ENCODE data around the gene CDH12. TPM values are rescaled to one million over a fixed set of nuclear protein-coding genes. Genes with fewer than 3 reads are reported as not detected.
"Not testable (repeated sequence)": the region's sequence is repeated elsewhere in the genome, so short reads cannot be mapped to it uniquely, and the experiment has no call there.

CDH12 gene
- total RNA-seq, 1 donor from 2014 or later, result 38.3 TPM

DNA sequence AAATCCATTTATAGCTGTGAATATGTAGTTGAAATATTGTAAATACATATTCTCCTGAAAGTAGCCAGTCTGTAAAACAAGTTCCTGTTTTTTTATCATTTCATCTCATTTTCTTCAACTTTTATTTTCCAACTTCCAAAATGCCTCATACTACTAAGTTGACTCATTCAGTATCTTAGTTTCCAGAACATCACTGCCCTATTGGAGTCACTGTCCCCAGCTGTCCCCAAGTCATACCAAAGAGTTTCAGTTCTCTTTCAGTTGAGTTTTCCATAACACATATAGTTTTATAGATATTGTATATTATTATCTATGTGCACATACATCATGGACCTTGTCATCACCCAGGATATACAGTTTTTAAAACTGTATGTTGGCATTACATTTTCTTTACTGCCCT is 261.7 kb downstream of the CDH12 start:
- FAIRE-seq, result no peak

DNA sequence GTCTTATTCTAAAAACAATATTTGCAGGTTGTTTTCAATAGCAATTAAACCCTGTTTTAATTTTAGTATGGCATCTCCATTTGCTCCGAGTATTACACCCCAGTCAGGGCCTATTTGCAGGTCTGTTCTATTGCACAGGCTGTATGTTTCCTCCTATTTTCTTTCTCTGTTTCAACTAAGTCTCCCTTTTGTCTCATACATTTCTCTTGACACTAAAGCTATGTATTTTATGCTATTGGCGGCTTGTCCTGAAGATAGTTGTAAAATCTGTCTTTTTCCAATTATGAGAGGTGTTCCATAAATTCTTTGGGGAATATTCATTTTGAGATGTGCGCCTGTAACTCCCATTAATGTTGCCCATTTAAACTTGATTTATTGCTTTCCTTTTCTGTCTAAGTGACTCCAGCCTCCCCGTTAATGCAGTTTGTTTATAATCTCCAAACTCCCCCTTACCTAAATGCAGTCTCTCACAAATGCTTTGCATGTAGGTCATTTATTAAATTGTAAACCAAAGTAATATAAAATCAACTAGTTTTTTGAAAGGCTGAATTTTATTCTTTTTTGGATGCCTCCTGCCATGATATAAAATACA is 262.4 kb downstream of the CDH12 start:
- FAIRE-seq, result no peak
- DNase-seq (ENCODE audit: low spot score in 2 of 2), result no peak

More for the DNA sequence above, 261.7 kb downstream of the CDH12 start:
- DNase-seq (ENCODE audit: low spot score in 2 of 2), result no peak

DNA sequence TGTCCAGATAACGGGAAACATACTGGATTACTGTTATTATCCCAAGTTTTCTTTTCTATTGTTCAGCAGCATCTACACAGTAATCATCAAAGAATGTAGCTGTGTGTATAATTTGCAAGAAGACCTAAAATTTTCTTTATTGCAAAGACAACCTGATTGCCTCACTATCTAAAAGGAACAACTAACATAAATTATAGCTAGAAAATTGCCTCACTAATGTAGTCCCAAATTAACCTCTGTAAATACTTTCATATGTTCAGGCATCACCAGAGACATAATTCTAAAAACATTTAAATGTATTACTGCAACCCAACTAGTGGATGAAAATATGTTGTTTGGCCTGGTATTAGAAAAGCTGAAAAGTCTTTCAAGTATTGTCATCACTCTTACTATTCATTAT is 275.4 kb downstream of the CDH12 start:
- DNase-seq (ENCODE audit: low spot score in 2 of 2) (no peak), FAIRE-seq (no peak)

DNA sequence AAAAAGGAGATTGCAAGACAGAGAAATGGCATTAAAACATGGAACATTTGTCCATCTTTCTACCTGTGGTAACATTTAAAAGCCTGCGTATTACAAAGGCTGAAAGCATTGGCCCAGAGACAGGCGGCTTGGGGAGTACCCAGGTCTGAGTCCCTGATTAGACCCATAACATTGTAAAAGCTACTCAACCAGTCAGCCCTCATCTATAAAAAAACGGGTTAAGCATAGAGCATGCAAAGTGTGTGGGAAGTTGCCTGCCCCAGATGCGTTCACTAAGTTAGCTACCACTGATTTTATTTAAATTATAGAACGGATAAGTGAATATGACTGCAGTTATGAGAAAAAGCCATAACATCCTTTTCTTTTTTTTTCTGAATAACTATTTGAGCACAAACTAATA is 276.1 kb downstream of the CDH12 start:
- DNase-seq (ENCODE audit: low spot score in 2 of 2), result no peak

DNA sequence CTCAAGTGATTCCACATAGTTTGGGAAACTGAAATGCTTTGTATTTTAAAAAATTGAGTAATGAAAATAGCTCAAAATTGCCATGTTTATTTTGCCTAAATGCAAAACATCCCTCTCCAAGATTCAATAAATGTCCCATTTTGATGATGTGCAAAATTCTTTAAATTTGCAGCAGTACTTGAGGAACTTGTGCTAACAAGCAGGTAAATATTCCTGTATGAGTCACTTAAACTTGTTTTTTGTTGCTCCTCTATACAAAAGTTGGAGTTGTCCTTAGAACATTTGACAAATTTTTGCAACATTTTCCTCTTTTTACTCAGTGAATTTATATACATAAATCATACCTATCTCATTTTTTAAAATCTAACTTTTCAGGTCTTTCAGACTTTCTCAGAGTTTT is 280.2 kb downstream of the CDH12 start:
- DNase-seq (ENCODE audit: low spot score in 2 of 2) (no peak), FAIRE-seq (no peak)

More for the DNA sequence above, 276.1 kb downstream of the CDH12 start:
- no peak for FAIRE-seq

DNA sequence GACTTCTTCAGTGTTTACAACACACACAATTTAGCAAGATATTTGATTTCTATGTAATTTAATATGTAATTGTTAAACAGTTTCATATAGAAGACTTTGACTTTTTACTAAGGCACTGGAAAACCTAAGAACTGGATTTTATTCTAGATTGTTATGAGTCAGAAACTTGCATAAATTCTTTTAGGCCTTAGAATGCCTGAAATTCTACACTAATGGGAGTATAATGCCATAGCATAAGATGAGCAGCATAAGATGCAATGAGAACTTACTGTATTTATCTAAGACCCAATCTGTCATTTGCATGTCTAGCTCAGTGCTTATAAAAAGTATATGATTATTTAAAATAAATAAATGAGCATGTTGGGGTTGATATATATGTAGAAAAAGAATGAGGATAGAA is 285.2 kb downstream of the CDH12 start:
- DNase-seq (ENCODE audit: low spot score in 2 of 2), result no peak
- no peak for FAIRE-seq

DNA sequence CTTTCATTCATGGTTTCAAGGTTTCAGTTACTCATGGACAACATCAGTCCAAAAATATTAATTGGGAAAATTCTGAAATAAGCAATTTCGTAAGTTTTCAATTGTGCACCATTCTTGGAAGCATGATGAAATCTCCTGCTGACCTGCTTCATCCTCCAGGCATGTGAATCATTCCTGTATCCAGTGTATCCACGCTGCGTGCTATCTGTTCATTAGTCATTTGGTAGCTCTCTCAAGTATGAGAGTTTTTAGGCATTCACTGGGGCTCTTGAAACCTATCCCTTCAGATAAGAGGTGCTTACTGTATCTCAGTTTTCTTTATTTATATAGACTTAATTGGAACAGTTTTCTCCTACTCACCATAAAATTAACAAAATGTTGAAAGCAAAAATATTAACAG is 293.0 kb downstream of the CDH12 start:
- FAIRE-seq (no peak), DNase-seq (ENCODE audit: low spot score in 2 of 2) (no peak)

DNA sequence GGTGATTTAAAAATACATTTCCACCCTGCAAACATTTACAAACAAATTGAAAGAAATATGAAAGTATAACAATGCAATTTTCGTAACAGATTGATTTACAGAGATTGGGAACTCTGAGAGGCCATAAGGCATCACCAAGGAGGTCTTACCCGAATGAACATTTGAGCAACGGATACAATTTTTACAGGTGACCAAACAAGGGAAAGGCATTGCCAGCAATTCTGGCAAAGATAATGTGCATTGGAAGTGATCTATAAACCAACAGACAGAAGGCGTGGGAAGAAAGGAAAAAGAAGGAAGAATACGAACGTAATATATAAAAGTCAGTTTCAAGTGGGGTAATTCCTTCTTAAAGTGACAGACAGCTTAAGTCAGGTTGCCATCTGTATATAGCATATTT is 295.9 kb downstream of the CDH12 start:
- FAIRE-seq (no peak), DNase-seq (ENCODE audit: low spot score in 2 of 2) (no peak)

DNA sequence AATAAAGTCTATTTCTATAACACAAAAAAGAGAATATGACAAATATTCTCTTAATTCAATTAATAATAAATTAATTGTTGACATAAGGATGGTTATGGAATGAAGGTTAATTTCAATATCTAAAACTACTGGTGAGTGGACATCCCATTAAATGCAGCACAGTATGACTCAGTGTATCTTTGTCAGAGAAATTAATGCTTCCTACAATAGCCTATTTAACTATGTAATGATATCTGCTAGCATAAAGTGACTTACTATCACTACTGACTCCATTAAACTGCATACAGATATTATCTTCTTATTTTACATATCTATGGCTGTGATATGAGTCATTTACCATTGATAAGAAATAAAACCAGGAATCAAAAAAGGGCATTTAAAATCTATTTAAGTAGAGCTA is 298.7 kb downstream of the CDH12 start:
- FAIRE-seq, result no peak
- DNase-seq (ENCODE audit: low spot score in 2 of 2), result no peak

DNA sequence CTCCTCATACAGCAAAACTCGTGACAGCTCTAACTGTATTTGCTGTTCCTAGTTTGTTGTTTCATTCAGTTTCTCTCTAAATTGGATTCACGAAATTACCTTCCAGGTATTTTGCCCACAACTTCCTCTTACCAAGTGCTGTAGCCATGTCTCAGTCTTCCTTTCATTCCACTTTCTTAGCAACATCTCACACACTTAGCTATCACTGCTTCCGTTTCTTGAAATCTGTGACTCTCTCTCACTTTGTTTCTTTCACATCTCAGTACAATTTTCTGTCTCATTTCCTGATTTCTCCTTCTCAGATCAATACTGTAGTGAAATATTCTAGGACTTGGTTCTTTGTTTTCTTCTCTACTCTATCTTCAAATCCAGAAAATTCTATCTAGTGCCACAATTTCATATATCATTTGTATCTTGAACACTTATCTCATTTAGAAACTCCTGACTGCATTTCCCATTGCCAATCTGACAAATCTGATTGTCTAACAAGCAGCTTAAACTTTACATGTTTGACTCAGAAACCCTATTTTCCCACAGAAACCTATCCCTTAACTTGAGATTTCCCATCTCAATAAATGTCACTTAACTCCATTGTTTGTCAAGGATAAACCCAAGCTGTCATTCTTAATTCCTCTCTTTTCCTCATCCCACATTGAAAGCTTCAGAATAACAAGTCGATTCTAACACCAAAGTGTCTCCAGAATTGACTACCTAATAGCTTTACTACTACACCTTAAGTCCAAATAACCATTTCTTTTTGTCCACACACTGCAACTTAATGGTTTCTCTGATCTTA is 303.1 kb downstream of the CDH12 start:
- no peak for FAIRE-seq

DNA sequence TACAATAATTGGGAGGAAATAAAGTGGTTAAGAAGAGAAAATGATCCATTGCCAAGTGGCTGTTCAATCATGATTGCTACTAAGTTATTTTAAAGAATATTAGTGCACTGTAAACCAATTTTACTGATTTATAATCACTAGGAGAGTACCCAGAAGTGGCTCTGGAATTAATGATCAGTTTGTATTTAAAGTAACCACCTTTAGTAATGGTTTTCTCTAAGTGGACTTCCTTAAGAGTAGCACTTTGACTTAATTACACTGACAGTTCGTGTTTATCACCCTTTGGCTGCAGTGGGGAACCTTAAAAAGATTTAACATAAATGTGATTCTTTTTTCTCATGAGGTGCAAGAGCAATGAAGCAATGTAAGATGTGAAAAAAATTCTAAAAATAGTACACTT is 310.8 kb downstream of the CDH12 start:
- FAIRE-seq, result no peak
- DNase-seq (ENCODE audit: low spot score in 2 of 2), result no peak

More for the DNA sequence above, 303.1 kb downstream of the CDH12 start:
- DNase-seq (ENCODE audit: low spot score in 2 of 2), result no peak

DNA sequence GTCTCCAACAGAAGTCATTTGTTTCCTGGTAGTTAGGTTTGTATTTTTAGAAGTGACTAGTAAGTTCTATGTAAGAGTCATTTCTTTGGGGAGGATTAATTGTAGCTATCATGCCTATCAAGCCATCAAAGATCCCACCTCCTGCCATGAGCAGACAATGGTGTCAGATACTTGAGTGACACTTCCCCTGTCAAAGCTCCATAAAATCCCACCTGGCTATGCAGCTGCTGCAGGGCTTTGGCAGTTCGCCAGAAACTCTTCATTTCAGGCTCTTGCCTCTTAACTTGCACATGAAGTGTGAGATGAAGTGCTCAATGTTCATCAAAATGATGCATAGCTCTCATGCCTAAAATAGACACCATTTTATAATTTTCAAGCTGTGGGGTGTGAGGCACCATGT is 312.1 kb downstream of the CDH12 start:
- FAIRE-seq, result no peak
- DNase-seq (ENCODE audit: low spot score in 2 of 2), result no peak

DNA sequence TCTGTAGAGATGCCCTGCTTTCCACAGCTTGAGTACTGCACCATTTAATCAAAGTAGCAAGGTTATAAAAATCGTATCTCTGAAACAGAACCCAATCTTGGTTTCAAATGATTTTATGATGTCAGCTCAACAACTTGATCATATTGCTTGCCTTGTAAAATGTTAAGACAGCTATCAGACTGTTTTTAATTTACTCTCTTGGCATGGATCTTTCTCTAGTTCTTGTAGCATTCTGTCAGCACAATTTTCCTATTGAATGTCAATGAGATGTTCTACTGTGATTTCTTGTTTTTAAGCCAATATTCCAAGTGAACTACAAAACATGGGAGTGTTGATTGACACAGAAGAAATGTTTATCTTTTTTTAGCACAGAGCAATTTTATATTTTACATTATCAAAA is 313.4 kb downstream of the CDH12 start:
- FAIRE-seq, result no peak

DNA sequence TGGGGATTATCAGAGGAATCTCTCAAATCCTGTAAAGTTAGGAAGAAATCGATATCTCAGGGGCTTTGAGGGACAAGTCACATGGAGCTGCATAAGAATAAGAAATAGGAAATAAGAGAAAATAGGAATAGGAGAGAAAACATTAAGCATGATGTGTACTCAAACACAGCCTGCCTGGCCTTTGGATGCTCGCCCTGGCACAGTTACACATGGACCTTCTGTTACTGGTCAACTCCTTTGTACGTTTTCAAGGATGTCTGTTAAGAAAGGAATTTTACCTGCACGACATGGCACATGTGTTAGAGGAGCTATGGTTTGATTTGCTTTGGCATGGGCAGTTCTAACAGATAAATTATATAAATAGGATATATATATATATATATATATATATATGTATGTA is 321.2 kb downstream of the CDH12 start:
- DNase-seq (ENCODE audit: low spot score in 2 of 2), result no peak
- FAIRE-seq, result no peak

More for the DNA sequence above, 313.4 kb downstream of the CDH12 start:
- DNase-seq (ENCODE audit: low spot score in 2 of 2), result no peak

DNA sequence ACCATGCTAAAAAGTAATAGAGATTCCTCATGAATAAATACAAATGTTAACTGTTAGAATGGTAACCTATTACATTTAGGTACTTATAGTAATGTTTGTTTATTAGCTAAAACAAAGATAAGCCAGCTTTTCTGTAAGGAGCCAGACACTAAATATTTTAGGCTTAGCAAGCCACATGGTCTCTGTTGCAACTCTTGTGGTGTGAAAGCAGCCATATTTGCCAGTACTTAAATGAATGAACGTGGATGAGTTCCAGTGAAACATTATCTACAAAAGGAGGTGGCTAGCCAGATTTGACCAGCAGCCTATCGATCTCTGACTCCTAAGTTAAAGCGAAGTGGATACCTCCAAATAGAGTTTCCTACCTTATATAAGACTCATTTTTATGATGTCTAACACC is 331.6 kb downstream of the CDH12 start:
- DNase-seq (ENCODE audit: low spot score in 2 of 2) (no peak), FAIRE-seq (no peak)

DNA sequence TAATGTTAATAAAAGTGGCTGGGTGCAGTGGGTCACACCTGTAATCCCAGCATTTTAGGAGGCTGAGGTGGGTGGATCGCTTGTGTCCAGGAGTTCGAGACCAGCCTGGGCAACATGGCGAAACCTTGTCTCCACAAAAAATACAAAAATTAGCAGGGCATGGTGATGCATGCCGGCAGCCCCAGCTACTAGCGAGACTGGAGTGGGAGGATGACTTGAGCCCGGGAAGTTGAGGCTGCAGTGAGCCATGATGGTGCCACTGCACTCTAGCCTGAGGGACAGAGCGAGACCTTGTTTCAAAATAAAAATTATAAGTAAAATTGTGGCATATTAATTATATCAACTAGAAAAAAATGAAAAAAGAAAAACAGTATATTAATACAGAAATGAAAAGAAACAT is 336.6 kb downstream of the CDH12 start:
- DNase-seq (ENCODE audit: low spot score in 2 of 2); FAIRE-seq: not testable (repeated sequence)

DNA sequence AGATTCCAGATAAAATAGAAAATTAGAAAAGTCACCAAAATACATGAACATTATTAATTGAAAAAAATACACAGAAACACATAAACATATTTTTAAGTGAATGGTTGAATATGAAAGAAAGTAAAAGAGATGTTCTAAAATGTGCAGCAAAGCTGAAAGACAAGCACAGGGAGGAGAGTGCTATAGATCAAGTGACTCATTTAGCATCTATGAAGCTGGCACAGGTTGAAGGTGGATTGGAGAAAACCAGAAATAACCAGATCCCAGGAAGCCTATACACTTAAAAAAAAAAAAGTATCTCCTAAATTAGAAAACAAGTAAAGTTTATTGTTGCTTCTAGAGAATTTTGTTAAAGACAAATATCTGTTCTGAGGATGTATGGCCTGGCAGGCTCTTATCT is 338.9 kb downstream of the CDH12 start:
- no peak for FAIRE-seq

DNA sequence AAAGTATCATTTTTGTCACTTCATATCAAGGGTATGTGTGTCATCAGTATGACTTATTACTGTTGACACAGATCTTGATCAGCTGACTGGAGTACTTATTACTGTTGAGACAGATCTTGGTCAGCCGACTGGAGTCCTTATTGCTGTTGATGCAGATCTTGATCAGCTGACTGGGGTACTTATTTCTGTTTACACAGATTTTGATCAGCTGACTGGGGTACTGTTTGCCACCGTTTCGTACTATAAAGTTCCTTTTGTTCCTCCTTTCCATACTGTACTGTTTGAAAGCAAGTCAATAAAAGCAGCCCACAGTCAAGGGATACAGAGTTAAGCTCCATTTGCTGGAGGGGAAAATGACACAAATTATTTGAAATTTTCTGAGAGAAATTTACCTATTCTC is 347.3 kb downstream of the CDH12 start:
- no peak for FAIRE-seq
- no peak for DNase-seq (ENCODE audit: low spot score in 2 of 2)

More for the DNA sequence above, 338.9 kb downstream of the CDH12 start:
- DNase-seq (ENCODE audit: low spot score in 2 of 2), result no peak

DNA sequence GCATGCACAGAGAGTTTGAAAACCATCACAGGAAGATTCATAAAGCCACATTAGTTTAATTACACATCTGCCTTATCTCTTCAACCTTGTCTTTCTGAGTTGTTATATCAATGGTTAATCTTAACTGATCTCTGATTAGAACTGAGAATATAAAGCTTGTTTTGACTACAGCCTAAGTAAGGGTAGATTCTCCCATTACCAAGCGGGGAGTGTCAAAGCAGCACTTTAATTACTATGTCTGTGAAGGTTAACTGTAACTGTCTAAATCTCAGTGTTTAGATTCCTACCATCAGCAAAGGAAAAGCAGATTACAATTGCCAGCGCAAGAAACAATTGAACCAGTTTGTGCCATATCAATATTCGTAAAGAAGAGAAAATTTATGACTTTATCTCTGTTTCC is 348.7 kb downstream of the CDH12 start:
- no peak for FAIRE-seq
- DNase-seq (ENCODE audit: low spot score in 2 of 2), result no peak

DNA sequence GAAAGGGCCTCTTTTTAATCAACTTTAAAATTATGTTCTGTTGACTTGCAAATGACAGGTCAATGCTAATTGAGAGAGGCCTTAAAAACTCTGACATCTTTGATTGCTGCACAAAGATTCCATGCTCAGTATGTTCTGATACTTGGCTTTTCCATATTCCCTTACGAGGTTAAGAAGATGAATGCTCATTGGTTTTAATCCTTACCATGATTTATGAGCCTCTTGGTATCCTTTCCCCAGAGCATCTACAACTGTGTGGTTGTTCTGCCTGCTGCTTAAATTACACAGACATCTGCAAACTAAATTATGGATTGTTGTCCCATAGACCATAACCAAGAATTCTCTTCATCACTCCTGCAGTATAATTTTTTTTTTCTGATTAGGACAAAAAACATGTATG is 352.6 kb downstream of the CDH12 start:
- no peak for DNase-seq (ENCODE audit: low spot score in 2 of 2)
- FAIRE-seq, result no peak

DNA sequence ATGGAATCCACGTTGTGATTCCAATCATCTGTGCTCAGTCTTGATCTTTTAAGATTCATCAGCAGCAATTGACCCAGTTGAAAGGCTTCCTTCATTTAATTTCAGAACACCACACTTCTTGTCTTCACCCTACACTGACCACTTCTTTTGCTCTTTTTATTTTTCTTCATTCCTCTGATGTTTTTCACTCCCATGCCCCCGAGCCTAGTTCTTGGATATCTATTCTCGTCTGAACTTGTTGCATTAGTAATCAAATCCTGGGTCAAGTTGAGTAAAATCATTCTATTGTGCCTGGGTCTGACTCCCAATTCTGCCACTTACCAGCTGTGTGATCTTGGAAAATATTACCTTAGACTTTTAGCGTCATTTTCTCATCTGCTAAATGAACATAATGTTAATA is 356.5 kb downstream of the CDH12 start:
- DNase-seq (ENCODE audit: low spot score in 2 of 2) (no peak), FAIRE-seq (no peak)

DNA sequence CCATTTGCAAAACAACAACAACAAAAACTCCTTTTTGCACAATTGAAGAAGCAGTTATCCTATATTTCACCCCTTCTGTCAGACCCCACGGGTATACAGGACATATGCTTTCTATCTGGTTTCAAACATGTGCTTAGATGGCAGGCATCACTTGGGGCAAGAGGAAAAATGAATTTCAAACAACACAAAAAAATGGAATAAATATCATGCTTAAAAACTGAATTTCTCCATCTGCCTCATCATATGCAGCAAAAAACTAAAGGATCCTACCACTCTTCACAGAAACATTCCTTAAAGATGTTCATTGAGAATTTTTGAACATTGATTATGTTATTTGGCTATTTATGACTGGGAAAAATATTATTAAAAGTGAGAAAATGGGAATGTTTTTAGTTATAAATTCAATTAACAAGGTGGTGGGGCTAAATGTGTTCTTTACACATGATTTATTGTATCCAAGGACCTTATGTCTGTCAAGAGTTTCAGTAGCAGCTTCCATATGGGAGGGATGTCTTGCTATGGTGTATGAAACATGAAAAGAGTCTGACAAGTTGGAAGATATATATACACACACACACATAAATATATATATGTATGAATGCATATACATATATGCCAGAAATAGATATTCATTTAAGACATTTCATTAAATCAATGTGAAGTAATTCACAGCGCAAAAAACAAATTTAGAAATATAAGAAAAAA is 358.0 kb downstream of the CDH12 start:
- DNase-seq (ENCODE audit: low spot score in 2 of 2), result no peak
- no peak for FAIRE-seq
